H1 (cell line): ENCODE measurements around the gene ARG2. TPM values are rescaled to one million over a fixed set of nuclear protein-coding genes. Genes with fewer than 3 reads are reported as not detected.

Experiments used
- ATF2 ChIP-seq: IDR thresholded peaks from 2 replicates; pipeline ENCODE4 v1.6.1; 2012; ENCODE audit warnings: low read length, inconsistent platforms
- ATF3 ChIP-seq: IDR thresholded peaks from 2 replicates; pipeline ENCODE4 v1.6.1; 2011; ENCODE audit warnings: low read depth, mild to moderate bottlenecking, low read length; ENCODE audit not compliant: insufficient read depth
- BCL11A ChIP-seq, 2 experiments: IDR thresholded peaks; one replicate each; pipeline ENCODE4 v1.6.1; 2011; ENCODE audit warnings: low read depth in 2 of 2, low read length in 2 of 2, mild to moderate bottlenecking in 2 of 2
- CBX5 ChIP-seq: fragments of 300-800, 300-1000 bp; sonication (generic); IDR thresholded peaks from 2 replicates; pipeline ENCODE4 v1.7.1; 2016; ENCODE audit warnings: antibody characterized with exemption, low read length, low read depth
- CHD7 ChIP-seq: fragments of 300-600 bp; sonication (generic); IDR thresholded peaks from 2 replicates; pipeline ENCODE4 v1.7.1; 2012; ENCODE audit warnings: low read length, moderate library complexity, mild to moderate bottlenecking, inconsistent platforms; ENCODE audit not compliant: insufficient replicate concordance
- PHF8 ChIP-seq: fragments of 200-600 bp; sonication (generic); conservative IDR thresholded peaks from 2 replicates; pipeline ENCODE4 v1.7.1; 2012; ENCODE audit warnings: low read depth, mild to moderate bottlenecking, inconsistent platforms, low read length, moderate library complexity
- SAP30 ChIP-seq: fragments of 300-600 bp; sonication (generic); IDR thresholded peaks from 2 replicates; pipeline ENCODE4 v1.7.1; 2012; ENCODE audit warnings: low read length, moderate library complexity, mild to moderate bottlenecking, inconsistent platforms; ENCODE audit not compliant: insufficient read depth, insufficient replicate concordance
- SP1 ChIP-seq: IDR thresholded peaks from 2 replicates; pipeline ENCODE4 v1.6.1; 2011; ENCODE audit warnings: low read depth, low read length
- polyA plus RNA-seq, 7 experiments: library from polyadenylated mRNA; depleted of rRNA in 3 of 7; stranded (reverse) in 5 of 7; unstranded in 2 of 7; fragments of >200 nt in 5 of 7; fragments of 200-250 nt in 2 of 7; gene quantifications; 1 replicate in 5 of 7; 2 replicates in 1 of 7; 4 replicates in 1 of 7; pipeline versions ENCODE4 v1.2.1 to v1.2.3, GENCODE V29; 2011 to 2013; ENCODE audit warnings: missing spikeins in 2 of 7, mixed read lengths in 2 of 7
- total RNA-seq: library from RNA; stranded (reverse); fragmentation: NEBNext Ultra II Directional; extraction: Animal tissue kit (Norgen Biotek cat#: 25700); gene quantifications from 2 replicates; pipeline ENCODE4 v1.2.1, GENCODE V29; 2021

ARG2 gene
- total and polyA plus RNA-seq, 2 of the 8 experiments (the other 6 are each of a cell fraction or from before 2014, with no cell fraction given), result 49.9 to 59.1 TPM

GRCh38 chr14:67577181-67577808, 42.4 kb upstream of the ARG2 start (continued):
- TF ChIP-seq CHD7 (no peak), ATF3 (no peak), SP1 (no peak), SAP30 (no peak), PHF8 (no peak), CBX5 (no peak), BCL11A (IDR thresholded peaks at IDR 0.05; ENCODE audit: low read depth in 2 of 2, low read length in 2 of 2) (no peak), ATF2 (no peak)
